K562 (cell line): Measurements from ENCODE around the gene DGLUCY.

Experiments used
- ZKSCAN3 ChIP-seq: fragments of 250-450 bp; sonication (Bioruptor Pico); IDR thresholded peaks from 2 replicates; pipeline ENCODE4 v1.4.0; 2020
- TF ChIP-seq, protein P1 (sequence below), 3 experiments: IDR thresholded peaks in 2 of 3; conservative IDR thresholded peaks in 1 of 3; 2 replicates each; pipeline ENCODE4 v1.5.1; 2011 to 2012; ENCODE audit warnings: low read length in 3 of 3, mild to moderate bottlenecking in 3 of 3, control low read depth in 2 of 3, improper control_type of control experiment in 1 of 3, inconsistent platforms in 1 of 3, low read depth in 1 of 3, mixed read lengths in 1 of 3, moderate library complexity in 1 of 3; ENCODE audit not compliant: insufficient read depth in 2 of 3

DNA sequence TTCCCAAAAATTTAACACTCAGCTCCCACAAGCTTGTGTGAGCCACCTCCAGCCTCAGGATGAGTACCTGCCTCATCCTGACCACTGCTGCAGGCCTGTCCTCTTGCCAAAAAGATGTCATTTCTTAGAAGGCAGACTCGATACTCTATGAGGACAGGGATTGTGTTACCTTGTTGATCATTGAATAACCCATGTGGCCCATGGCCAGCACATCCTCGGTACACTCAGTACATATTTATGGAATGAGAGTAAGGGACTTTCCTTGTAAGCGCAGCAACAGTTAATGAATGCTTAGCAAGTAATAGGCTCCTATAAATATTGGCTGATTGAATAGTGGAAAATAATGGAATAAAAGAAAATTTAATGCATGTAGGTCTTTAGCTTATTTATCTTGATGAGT lies 15.3 kb upstream of the DGLUCY start:
- no peak for TF ChIP-seq ZKSCAN3
- TF ChIP-seq, protein P1, sequence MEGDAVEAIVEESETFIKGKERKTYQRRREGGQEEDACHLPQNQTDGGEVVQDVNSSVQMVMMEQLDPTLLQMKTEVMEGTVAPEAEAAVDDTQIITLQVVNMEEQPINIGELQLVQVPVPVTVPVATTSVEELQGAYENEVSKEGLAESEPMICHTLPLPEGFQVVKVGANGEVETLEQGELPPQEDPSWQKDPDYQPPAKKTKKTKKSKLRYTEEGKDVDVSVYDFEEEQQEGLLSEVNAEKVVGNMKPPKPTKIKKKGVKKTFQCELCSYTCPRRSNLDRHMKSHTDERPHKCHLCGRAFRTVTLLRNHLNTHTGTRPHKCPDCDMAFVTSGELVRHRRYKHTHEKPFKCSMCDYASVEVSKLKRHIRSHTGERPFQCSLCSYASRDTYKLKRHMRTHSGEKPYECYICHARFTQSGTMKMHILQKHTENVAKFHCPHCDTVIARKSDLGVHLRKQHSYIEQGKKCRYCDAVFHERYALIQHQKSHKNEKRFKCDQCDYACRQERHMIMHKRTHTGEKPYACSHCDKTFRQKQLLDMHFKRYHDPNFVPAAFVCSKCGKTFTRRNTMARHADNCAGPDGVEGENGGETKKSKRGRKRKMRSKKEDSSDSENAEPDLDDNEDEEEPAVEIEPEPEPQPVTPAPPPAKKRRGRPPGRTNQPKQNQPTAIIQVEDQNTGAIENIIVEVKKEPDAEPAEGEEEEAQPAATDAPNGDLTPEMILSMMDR (IDR thresholded peaks at IDR 0.05 in 2 of 3, conservative IDR thresholded peaks at IDR 0.05 in 1 of 3; ENCODE audit: insufficient read depth in 2 of 3, low read depth in 1 of 3, low read length in 3 of 3): no peak
